ENCODE measurements around the gene ELF1. TPM values are rescaled to one million over a fixed set of nuclear protein-coding genes. Genes with fewer than 3 reads are reported as not detected.

Gene ELF1
- total and polyA plus RNA-seq, 2 of the 8 experiments (the other 6 are each of a cell fraction or from before 2014, with no cell fraction given): 5.6 to 18.2 TPM

- no peak overlapping the region for H4K91ac ChIP-seq (replicated peaks; ENCODE audit: insufficient read length, low read length)
- H3K9ac ChIP-seq (replicated peaks in 1 of 4; ENCODE audit: extremely low read depth in 1 of 4, low read depth in 3 of 4, low read length in 3 of 4): no peak overlapping the region
- no peak overlapping the region for H4K5ac ChIP-seq (ENCODE audit: insufficient read length, low read depth, low read length)
- H2BK20ac ChIP-seq (ENCODE audit: low read length): no peak overlapping the region
- ChIA-PET CTCF (ENCODE audit: partially characterized antibody) (interaction anchor here (1.0 to 1.1 kb wide), 2 partner anchors 9 to 10 kb away, joined by 3 to 5 read pairs; no protein-coding TSS in a partner anchor), POLR2A (ENCODE audit: partially characterized antibody) (no interaction called here)
- no peak overlapping the region for H2BK5ac ChIP-seq (ENCODE audit: low read depth, low read length)
- no peak for TF ChIP-seq RXRA (IDR thresholded peaks at IDR 0.05; ENCODE audit: insufficient read depth, low read depth, low read length)
- TF ChIP-seq CREB1 (IDR thresholded peaks at IDR 0.05): no peak
- no peak for TF ChIP-seq EGR1 (IDR thresholded peaks at IDR 0.05; ENCODE audit: borderline replicate concordance, low read depth, low read length)
- no peak for TF ChIP-seq ZNF274 (IDR thresholded peaks at IDR 0.05; ENCODE audit: borderline replicate concordance, extremely low read depth, low read length)
- TF ChIP-seq BCL11A (IDR thresholded peaks at IDR 0.05; ENCODE audit: low read depth in 2 of 2, low read length in 2 of 2): no peak
- no peak for TF ChIP-seq CTBP2 (IDR thresholded peaks at IDR 0.05; ENCODE audit: borderline replicate concordance, insufficient read depth, insufficient read length, low read length)
- TF ChIP-seq POLR2AphosphoS5 (IDR thresholded peaks at IDR 0.05; ENCODE audit: low read depth, low read length): no peak
- no peak for TF ChIP-seq CTCF (IDR thresholded peaks at IDR 0.05; ENCODE audit: control extremely low read depth in 1 of 3, insufficient read depth in 1 of 3, low read depth in 1 of 3, low read length in 3 of 3)
- H3K4me2 ChIP-seq (ENCODE audit: insufficient read depth in 1 of 2, low read depth in 2 of 2, low read length in 2 of 2): no peak overlapping the region
- H3K4me1 ChIP-seq (replicated peaks in 1 of 4; ENCODE audit: control insufficient read depth in 3 of 4, insufficient read depth in 4 of 4, low read length in 3 of 4): no peaks in the 10 kb centered on the region
- H2AK5ac ChIP-seq (ENCODE audit: low read depth, low read length): no peak overlapping the region
- no peaks in the 10 kb centered on the region for H4K20me1 ChIP-seq (replicated peaks in 1 of 2; ENCODE audit: control insufficient read depth in 1 of 2, insufficient read depth in 2 of 2, low read length in 2 of 2)
- H2AFZ ChIP-seq (ENCODE audit: low read length): no peak overlapping the region
- H3K4ac ChIP-seq (replicated peaks; ENCODE audit: insufficient read length, low read depth, low read length): no peak overlapping the region
- no peak overlapping the region for H3K27ac ChIP-seq (ENCODE audit: low read depth, low read length)
- no peak overlapping the region for H4K8ac ChIP-seq (ENCODE audit: extremely low read depth, insufficient read depth, low read length)
- no peak overlapping the region for H3K4me3 ChIP-seq (ENCODE audit: extremely low read depth in 1 of 4, insufficient read depth in 2 of 4, low read depth in 3 of 4, low read length in 4 of 4)
- no peak overlapping the region for H3K23ac ChIP-seq (ENCODE audit: insufficient read length)
- no peak overlapping the region for H3K18ac ChIP-seq (ENCODE audit: extremely low read depth, low read length)
- FAIRE-seq: no peak
- H2BK15ac ChIP-seq (ENCODE audit: low read length): no peak overlapping the region
- no peaks in the 10 kb centered on the region for H3K27me3 ChIP-seq (replicated peaks in 1 of 4; ENCODE audit: control insufficient read depth in 3 of 4, extremely low read depth in 1 of 4, insufficient read depth in 3 of 4, low read length in 3 of 4)
- no peaks in the 10 kb centered on the region for H3K36me3 ChIP-seq (ENCODE audit: control insufficient read depth in 2 of 4, insufficient read depth in 4 of 4, low read length in 3 of 4)
- 94% methylated on average over 1 of the region's 1 CpG; no CpG with 5 or more reads in 1 of the 2 experiments for WGBS, 2 experiments (ENCODE audit: extremely low coverage in 1 of 2, insufficient coverage in 1 of 2, insufficient read length in 1 of 2, insufficient replicate concordance in 2 of 2, low coverage in 1 of 2, low lambda C conversion rate in 2 of 2, missing lambda C conversion rate in 1 of 2)
- H3K9me3 ChIP-seq (ENCODE audit: insufficient read depth in 2 of 2, low read depth in 1 of 2, low read length in 1 of 2): no peaks in the 10 kb centered on the region
- no peak for DNase-seq (ENCODE audit: low read depth in 1 of 2, low spot score in 2 of 2)
- H3K23me2 ChIP-seq (ENCODE audit: low read depth, low read length): no peaks in the 10 kb centered on the region
- H3K14ac ChIP-seq (ENCODE audit: insufficient read length): no peak overlapping the region
- no peak overlapping the region for H2BK120ac ChIP-seq (replicated peaks; ENCODE audit: low read depth, low read length)
- H3K79me1 ChIP-seq (ENCODE audit: low read depth, low read length): no peaks in the 10 kb centered on the region
- H3K56ac ChIP-seq (replicated peaks; ENCODE audit: insufficient read length, low read depth, low read length): no peak overlapping the region
- no peak overlapping the region for H2BK12ac ChIP-seq (ENCODE audit: low read depth, low read length)
- H3K79me2 ChIP-seq (ENCODE audit: control insufficient read depth in 1 of 2, insufficient read depth in 2 of 2, low read length in 2 of 2): no peaks in the 10 kb centered on the region
Measured at GRCh38 chr13:40963927-40964326, 55.2 kb downstream of the ELF1 start.
